Body of pancreas (tissue), 4 donors: Measurements from ENCODE around the gene MSI2.

Experiments used
- CTCF ChIP-seq, 7 experiments: fragments of 450-650 bp in 4 of 7; fragments of 200-600 bp in 3 of 7; sonication (generic) in 3 of 7; IDR thresholded peaks; one replicate each; pipeline ENCODE4 v1.5.1; 2016 to 2019; ENCODE audit warnings: antibody characterized with exemption in 7 of 7
- POLR2A ChIP-seq, 3 donors: fragments of 450-650 bp; IDR thresholded peaks; one replicate each; pipeline ENCODE4 v1.6.1; 2016; ENCODE audit warnings: antibody characterized with exemption in 3 of 3, mild to moderate bottlenecking in 2 of 3

DNA sequence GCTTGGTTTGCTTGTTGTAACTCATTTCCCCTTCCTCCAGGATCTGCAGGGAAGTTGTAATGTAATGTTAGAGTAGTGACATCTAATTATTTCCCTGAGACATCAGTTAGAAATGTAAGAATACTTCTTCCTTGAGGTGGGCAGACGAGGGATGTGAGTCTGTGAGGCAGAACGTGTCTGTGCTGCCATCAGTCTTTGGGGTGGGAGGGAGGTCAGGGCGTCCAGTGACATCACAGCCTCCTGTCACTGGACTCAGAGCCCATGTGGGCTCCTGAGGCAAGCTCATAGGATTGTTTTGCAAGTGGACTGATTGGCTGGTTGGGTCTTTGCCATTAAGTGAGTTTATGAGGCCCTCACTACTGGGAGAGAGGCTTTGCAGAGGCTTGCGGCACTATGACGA is 300.0 kb downstream of the MSI2 start:
- TF ChIP-seq POLR2A (IDR thresholded peaks at IDR 0.05) (no peak), CTCF (IDR thresholded peaks at IDR 0.05) (no peak)
